H4 (cell line): ENCODE measurements around the gene COQ8A. TPM values are rescaled to one million over a fixed set of nuclear protein-coding genes. Genes with fewer than 3 reads are reported as not detected.

Source experiments
- DNase-seq: peaks from one replicate; pipeline ENCODE4 v3.0.0-alpha.2; 2015; ENCODE audit warnings: low spot score
- total RNA-seq: library from RNA; depleted of rRNA; stranded (reverse); fragments of >200 nt; shearing (Covaris generic); gene quantifications from 2 replicates; pipeline ENCODE4 v1.2.3, GENCODE V29; 2014; rRNA removed

The COQ8A gene
- total RNA-seq: 7.2 and 8.3 TPM in 2 replicates

DNA sequence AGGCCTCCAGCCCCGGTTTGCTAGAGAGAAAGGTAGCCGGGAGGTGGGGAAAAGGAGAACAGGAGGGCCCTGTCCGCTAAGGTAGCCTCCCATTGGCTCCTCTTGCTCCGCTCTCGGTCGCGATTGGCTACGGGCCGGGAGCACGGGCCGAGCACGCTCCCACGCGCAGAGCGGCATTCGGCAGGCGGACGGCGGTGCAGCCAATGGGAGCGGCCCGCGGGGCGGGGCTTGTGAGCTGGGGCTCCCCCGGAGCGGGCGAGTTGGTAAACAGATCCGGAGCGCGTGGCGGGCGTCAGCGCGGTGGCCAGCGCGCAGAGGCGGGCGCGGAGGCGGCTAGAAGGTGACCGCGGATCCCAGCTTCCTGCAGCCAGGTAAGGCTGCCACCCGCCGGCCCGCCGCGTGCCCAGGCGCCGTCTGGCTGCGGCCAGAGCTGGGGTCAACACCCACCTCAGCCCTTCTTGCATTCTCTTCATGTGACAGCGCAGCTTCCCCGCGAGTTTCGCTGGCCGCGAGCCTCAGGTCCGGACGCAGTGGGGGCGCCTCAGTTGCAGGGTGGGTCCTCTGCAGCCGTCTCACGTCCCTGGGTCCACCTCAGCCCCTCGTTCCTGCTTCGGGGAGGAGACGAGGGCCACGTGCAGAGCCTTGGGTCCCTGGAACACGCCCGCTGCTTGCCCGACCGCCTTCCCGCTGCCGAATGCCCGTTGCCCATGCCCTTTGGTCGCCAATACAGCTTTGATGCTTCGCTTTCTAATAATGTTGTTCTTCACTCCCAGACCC is at the start of gene COQ8A:
COQ8A (plus strand) TSS at position 266 of the 777 bp plus-strand sequence. CDS start 21,092 bp downstream, outside the sequence.
- peak; percentile 99 for DNase-seq

DNA sequence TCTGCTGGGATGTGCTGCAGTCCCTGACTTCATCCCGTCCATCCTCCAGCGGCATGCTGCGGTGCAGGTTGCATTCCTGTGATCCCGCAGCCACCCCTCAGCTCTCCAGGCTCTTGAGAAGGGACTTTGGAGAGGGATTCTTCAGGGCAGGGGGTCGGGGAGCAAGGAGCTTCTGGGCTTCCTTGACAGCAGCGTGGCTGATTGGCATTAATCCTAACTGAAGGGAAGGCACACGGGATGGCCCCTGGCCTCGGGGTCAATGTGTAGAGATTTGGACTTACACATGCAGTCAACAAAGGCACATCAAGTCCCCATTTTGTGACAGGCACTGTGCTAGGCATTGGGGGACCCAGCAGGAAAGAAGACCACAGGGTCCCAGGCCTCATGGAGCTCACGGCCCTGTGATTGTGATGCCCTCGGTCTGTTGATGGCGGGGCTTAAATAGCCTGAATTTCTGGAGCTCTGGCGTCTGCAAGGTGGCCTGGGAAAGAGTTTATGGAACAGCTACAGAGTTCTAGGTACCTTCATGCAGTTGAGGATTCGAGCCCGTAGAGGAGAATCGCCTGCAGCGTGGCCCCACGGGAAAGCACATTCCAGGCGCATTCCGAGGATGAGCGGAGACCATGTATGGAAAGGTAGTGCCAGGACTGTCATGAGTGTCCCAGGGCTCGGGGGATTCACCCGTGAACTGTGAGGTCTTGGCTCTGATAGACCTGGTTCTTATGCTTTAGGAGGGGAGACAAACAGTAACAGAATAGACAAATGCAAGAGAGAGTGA is 49.6 kb upstream of the COQ8A start:
- DNase-seq: no peak

- DNase-seq: no peak
Observed at GRCh38 chr1:226891346-226891745, 48.7 kb upstream of the COQ8A start.

GRCh38 chr1:226891846-226892523 is 48.1 kb upstream of the COQ8A start:
- DNase-seq: no peak

DNA sequence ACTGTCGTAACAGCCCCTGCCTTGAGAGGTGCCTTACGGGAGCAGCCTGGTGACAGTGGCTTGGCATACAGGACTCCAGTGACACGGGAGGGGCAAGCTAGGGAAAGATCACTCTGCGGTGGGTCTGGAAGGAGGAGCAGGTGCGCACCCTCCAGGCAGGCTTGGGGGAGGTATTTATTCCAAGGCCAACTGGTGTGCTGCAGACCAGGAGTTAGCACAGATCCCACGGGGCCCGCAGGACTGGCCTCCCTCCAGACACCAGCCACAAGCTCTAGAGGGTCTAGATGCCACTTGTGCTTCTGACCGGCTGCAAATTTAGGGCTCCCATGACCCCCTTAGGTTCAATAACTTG is 47.6 kb upstream of the COQ8A start:
- no peak for DNase-seq

DNA sequence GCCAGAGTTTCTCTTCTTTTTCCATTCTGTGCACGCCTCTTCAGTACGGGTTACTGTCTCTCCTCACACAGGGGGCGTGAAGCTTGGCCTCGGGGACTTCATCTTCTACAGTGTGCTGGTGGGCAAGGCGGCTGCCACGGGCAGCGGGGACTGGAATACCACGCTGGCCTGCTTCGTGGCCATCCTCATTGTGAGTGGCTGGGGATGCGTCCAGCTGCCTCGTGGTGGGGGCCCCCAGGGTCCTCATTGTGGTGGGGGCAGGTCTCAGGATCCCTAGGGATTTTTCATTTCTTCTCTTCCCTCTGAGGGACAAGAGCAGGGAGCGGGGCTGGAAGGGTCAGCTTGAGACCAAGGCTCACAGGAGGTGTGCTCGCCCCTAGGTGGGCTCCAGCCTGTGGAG is 46.2 kb upstream of the COQ8A start:
- no peak for DNase-seq

DNA sequence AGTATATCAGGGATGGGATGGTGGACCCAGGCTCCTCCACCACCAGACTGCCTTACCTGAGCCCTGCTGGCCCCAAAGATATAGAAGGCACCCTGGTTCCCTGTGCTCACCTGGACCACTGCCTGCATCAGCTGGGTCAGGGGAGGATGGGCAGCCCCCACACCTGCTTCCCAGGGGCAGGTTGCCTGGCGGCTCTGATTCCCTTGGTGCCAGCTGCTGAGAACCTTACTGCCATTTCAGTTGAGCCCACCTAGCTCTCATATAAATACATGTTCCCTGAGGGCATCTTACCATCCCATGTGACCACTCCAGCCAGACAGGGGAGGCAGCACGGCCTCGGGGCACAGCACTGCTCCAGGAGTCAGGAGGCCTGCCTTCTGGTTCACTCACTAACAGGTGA is 45.3 kb upstream of the COQ8A start:
- DNase-seq: no peak

GRCh38 chr1:226895644-226896043 is 44.5 kb upstream of the COQ8A start:
- DNase-seq: no peak

DNA sequence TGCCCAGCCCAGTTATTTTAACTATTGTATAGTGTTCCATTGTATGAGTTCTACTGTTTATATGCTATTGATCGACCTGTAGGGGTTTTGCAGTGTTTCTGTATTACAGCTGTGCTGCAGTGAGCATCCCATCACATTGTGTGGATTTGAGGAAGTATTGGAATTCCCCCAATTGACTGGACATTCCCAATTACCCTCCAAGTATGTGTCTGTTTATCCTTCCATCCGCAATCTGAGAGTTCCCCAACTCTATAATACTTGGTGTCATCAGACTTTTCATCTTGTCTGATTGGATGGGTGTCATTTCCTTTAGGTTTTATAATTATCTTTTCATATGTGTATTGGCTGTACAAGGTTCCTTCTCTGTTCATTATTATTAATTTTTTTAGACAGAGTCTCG is 41.8 kb upstream of the COQ8A start:
- DNase-seq: no peak

- no peak for DNase-seq
Observed at GRCh38 chr1:226901421-226901820, 38.7 kb upstream of the COQ8A start.

GRCh38 chr1:226902601-226903000 is 37.5 kb upstream of the COQ8A start:
- no peak for DNase-seq

GRCh38 chr1:226903819-226904716 is 36.0 kb upstream of the COQ8A start:
- DNase-seq: no peak

DNA sequence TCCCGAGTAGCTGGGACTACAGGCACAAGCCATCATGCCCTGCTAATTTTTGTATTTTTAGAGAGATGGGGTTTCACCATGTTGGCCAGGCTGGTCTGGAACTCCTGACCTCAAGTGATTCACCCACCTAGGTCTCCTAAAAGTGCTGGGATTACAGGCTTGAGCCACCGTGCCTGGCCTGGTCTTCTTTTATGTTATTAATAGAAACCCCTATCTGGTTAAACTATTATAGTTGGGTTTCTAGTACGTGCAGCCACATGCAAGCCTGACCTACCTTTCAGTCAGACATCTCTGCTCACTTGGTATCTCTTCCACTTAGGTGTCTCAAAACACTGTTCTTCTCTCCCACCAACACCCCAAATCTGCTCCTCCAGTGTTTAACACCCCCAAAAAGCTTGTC is 35.3 kb upstream of the COQ8A start:
- DNase-seq: no peak

GRCh38 chr1:226908419-226908818 is 31.7 kb upstream of the COQ8A start:
- no peak for DNase-seq

DNA sequence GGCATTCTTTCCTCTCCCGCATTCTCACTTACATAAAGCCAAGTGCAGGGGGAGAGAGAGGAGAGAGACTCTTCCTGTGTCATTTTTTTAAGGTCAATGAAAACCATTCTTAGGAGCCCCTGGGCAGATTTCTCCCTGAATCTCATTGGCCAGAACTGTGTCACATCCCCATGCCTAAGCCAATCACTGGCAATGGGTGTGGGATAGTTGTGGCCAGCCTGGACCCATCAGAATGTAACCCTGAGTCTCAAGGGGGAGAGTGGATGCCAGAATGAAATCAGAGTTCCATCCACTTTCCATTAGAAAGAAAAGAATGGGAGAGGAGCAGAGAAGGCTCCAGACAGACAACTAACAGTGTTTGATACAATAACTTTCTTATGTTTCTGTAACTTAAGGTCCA is 31.2 kb upstream of the COQ8A start:
- DNase-seq: no peak

DNA sequence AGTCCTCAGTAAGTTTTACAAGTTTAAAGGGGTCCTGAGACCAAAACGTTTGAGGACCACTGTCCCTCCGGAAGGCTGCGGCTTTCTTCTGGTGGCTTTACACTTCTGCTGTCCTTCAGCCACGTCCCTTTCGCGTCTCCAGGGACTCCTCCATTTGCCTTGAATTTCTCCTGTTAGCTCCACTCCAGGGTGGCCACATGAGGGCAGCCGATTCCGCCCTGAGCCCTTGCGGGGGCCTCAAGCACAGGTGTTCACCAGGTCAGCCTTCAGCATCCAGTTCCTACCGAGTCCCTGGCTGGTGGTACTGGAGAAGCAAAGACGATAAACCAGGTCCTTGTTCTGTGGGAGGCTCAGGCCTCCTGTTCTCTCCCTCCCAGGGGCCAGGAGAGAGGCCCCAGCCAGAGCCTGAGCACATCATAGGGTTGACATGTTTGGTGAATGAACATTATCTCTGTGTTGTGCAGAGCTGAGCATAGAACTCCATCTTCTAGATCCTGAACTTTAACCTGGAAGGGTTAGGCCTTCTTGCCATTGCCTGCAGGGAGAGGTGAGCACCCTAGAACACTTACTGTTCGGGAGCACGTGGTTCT is 27.4 kb upstream of the COQ8A start:
- DNase-seq: no peak

GRCh38 chr1:226915672-226915995 is 24.5 kb upstream of the COQ8A start:
- DNase-seq: no peak

DNA sequence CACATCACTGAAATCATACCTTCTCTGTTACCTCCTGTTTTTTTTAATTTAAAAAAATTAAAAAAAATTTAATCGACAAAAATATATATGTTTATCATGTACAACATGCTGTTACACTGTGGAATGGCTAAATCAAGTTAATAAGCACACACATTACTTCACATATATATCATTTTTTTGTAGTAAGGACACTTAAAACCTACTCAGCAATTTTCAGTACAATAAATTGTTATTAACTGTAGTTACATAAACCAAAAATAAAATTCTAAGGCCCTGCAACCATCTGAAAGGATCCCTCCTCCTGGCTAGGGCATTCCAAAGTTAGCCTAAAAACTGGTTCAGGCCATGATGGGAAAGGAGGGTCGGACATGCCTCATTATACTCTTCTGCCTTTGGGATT is 23.6 kb upstream of the COQ8A start:
- DNase-seq: no peak

GRCh38 chr1:226919587-226919986 is 20.5 kb upstream of the COQ8A start:
- DNase-seq: no peak

- DNase-seq: no peak
Observed at GRCh38 chr1:226919995-226920394, 20.1 kb upstream of the COQ8A start.

GRCh38 chr1:226920446-226920894 is 19.6 kb upstream of the COQ8A start:
- DNase-seq: no peak
